ENCODE measurements around the gene RMI2.

GRCh38 chr16:11367483-11367906, 22.2 kb downstream of the RMI2 start:
- TF ChIP-seq EZH2 (IDR thresholded peaks at IDR 0.05; ENCODE audit: low read length, missing control alignments), result no peak
- no peak for TF ChIP-seq CTCF (conservative IDR thresholded peaks at IDR 0.05 in 1 of 2, IDR thresholded peaks at IDR 0.05 in 1 of 2; ENCODE audit: low read depth in 1 of 2, low read length in 2 of 2)
